Activated CD4-positive, alpha-beta T cell treated with anti-CD3 and anti-CD28 coated beads, Interleukin-10, Interleukin-2, amounts not matched to agents 100 ng/mL and 50 ng/mL, durations not matched to agents 16 hours and 8 hours (primary cell): ENCODE data around the gene GANAB.
"Not testable (repeated sequence)": the region's sequence is repeated elsewhere in the genome, so short reads cannot be mapped to it uniquely, and the experiment has no call there.

Source experiments
- DNase-seq: peaks from one replicate; pipeline ENCODE4 v3.0.0-alpha.2; 2020

The GANAB gene

GRCh38 chr11:62600367-62601121 lies 45.9 kb downstream of the GANAB start:
- no peak for DNase-seq

GRCh38 chr11:62599901-62600300 lies 46.5 kb downstream of the GANAB start:
- DNase-seq = peak; percentile 47

- peak; percentile 99 for DNase-seq
Observed at GRCh38 chr11:62599069-62599696, 47.2 kb downstream of the GANAB start.

GRCh38 chr11:62595124-62595523 lies 51.3 kb downstream of the GANAB start:
- no peak for DNase-seq

- peak; percentile 83 for DNase-seq
Observed at GRCh38 chr11:62593434-62594044, 52.9 kb downstream of the GANAB start.

GRCh38 chr11:62592989-62593421 lies 53.4 kb downstream of the GANAB start:
- no peak for DNase-seq

GRCh38 chr11:62592146-62592815 lies 54.1 kb downstream of the GANAB start:
- no peak for DNase-seq

GRCh38 chr11:62591448-62592145 lies 54.8 kb downstream of the GANAB start, which contains the start of gene TUT1:
Gene TUT1, minus strand, starts transcription at chr11:62591523. Its CDS starts 38 bp downstream, at chr11:62591485.
- peak; percentile 98 for DNase-seq

GRCh38 chr11:62588966-62589637 lies 57.3 kb downstream of the GANAB start:
- peak; percentile 47 for DNase-seq

GRCh38 chr11:62585356-62585755 lies 61.1 kb downstream of the GANAB start:
- not testable (repeated sequence) for DNase-seq

- DNase-seq = not testable (repeated sequence)
Observed at GRCh38 chr11:62581735-62582134, 64.7 kb downstream of the GANAB start.

- DNase-seq = no peak
Observed at GRCh38 chr11:62580959-62581715, 65.3 kb downstream of the GANAB start.

- DNase-seq = no peak
Observed at GRCh38 chr11:62579252-62579651, 67.2 kb downstream of the GANAB start.

GRCh38 chr11:62578541-62578940 lies 67.9 kb downstream of the GANAB start:
- no peak for DNase-seq

GRCh38 chr11:62577046-62577714 lies 69.2 kb downstream of the GANAB start:
- DNase-seq = no peak

- no peak for DNase-seq
Observed at GRCh38 chr11:62575837-62576236, 70.6 kb downstream of the GANAB start.

- no peak for DNase-seq
Observed at GRCh38 chr11:62575156-62575555, 71.3 kb downstream of the GANAB start.
